Measurements from ENCODE around the gene SNX25.

The SNX25 gene

GRCh38 chr4:185243879-185244278, 34.5 kb downstream of the SNX25 start:
- no peak for DNase-seq (ENCODE audit: low read depth, low spot score)
- H3K4me1 ChIP-seq (ENCODE audit: insufficient read depth, insufficient read length): no peaks in the 10 kb centered on the region
- peaks cover 3% of the 10 kb centered on the region; the same call in 1 of the 2 replicates for H3K9me3 ChIP-seq (ENCODE audit: insufficient read depth, low read length)
- no peaks in the 10 kb centered on the region for H3K36me3 ChIP-seq (ENCODE audit: insufficient read depth, insufficient read length, low read length)
- no peak overlapping the region for H3K4me3 ChIP-seq (ENCODE audit: insufficient read length, low read depth)
- no peaks in the 10 kb centered on the region for H3K27me3 ChIP-seq (ENCODE audit: insufficient read depth, insufficient read length)
- TF ChIP-seq ZNF274 (IDR thresholded peaks at IDR 0.05; ENCODE audit: low read depth, low read length) (no peak), SUZ12 (IDR thresholded peaks at IDR 0.05; ENCODE audit: extremely low read depth, insufficient read depth, insufficient read length) (no peak)
- no peak overlapping the region for H3K9ac ChIP-seq (ENCODE audit: insufficient read length, low read depth)

- H3K9ac ChIP-seq (ENCODE audit: insufficient read length, low read depth): no peak overlapping the region
- no peak for TF ChIP-seq SUZ12 (IDR thresholded peaks at IDR 0.05; ENCODE audit: extremely low read depth, insufficient read depth, insufficient read length)
- no peak for TF ChIP-seq ZNF274 (IDR thresholded peaks at IDR 0.05; ENCODE audit: low read depth, low read length)
- no peak for TF ChIP-seq YY1 (IDR thresholded peaks at IDR 0.05; ENCODE audit: insufficient read depth, insufficient read length)
- H3K9me3 ChIP-seq (ENCODE audit: insufficient read depth, low read length): no peaks in the 10 kb centered on the region
- DNase-seq (ENCODE audit: low read depth, low spot score): no peak
- no peaks in the 10 kb centered on the region for H3K4me1 ChIP-seq (ENCODE audit: insufficient read depth, insufficient read length)
- no peaks in the 10 kb centered on the region for H3K27me3 ChIP-seq (ENCODE audit: insufficient read depth, insufficient read length)
- no peaks in the 10 kb centered on the region for H3K36me3 ChIP-seq (ENCODE audit: insufficient read depth, insufficient read length, low read length)
- H3K4me3 ChIP-seq (ENCODE audit: insufficient read length, low read depth): no peak overlapping the region
Measured at GRCh38 chr4:185244763-185245162, 35.4 kb downstream of the SNX25 start.

- no peak for DNase-seq (ENCODE audit: low read depth, low spot score)
- no peak overlapping the region for H3K9ac ChIP-seq (ENCODE audit: insufficient read length, low read depth)
Measured at GRCh38 chr4:185246453-185246852, 37.1 kb downstream of the SNX25 start.

GRCh38 chr4:185247151-185247550, 37.8 kb downstream of the SNX25 start:
- TF ChIP-seq SUZ12 (IDR thresholded peaks at IDR 0.05; ENCODE audit: extremely low read depth, insufficient read depth, insufficient read length) (no peak), YY1 (IDR thresholded peaks at IDR 0.05; ENCODE audit: insufficient read depth, insufficient read length) (no peak), ZNF274 (IDR thresholded peaks at IDR 0.05; ENCODE audit: low read depth, low read length) (no peak)
- H3K4me3 ChIP-seq (ENCODE audit: insufficient read length, low read depth): no peak overlapping the region
- H3K4me1 ChIP-seq (ENCODE audit: insufficient read depth, insufficient read length): no peaks in the 10 kb centered on the region
- H3K9ac ChIP-seq (ENCODE audit: insufficient read length, low read depth): no peak overlapping the region
- H3K9me3 ChIP-seq (ENCODE audit: insufficient read depth, low read length): no peaks in the 10 kb centered on the region
- DNase-seq (ENCODE audit: low read depth, low spot score): no peak
- H3K36me3 ChIP-seq (ENCODE audit: insufficient read depth, insufficient read length, low read length): no peaks in the 10 kb centered on the region
- no peaks in the 10 kb centered on the region for H3K27me3 ChIP-seq (ENCODE audit: insufficient read depth, insufficient read length)

More at GRCh38 chr4:185246453-185246852, 37.1 kb downstream of the SNX25 start:
- Histone ChIP-seq H3K4me3 (ENCODE audit: insufficient read length, low read depth) (no peak overlapping the region), H3K36me3 (ENCODE audit: insufficient read depth, insufficient read length, low read length) (no peaks in the 10 kb centered on the region), H3K27me3 (ENCODE audit: insufficient read depth, insufficient read length) (no peaks in the 10 kb centered on the region), H3K4me1 (ENCODE audit: insufficient read depth, insufficient read length) (no peaks in the 10 kb centered on the region), H3K9me3 (ENCODE audit: insufficient read depth, low read length) (no peaks in the 10 kb centered on the region)
- TF ChIP-seq SUZ12 (IDR thresholded peaks at IDR 0.05; ENCODE audit: extremely low read depth, insufficient read depth, insufficient read length): no peak
- TF ChIP-seq ZNF274 (IDR thresholded peaks at IDR 0.05; ENCODE audit: low read depth, low read length): no peak
- TF ChIP-seq YY1 (IDR thresholded peaks at IDR 0.05; ENCODE audit: insufficient read depth, insufficient read length): no peak

GRCh38 chr4:185248393-185249039, 39.1 kb downstream of the SNX25 start:
- Histone ChIP-seq H3K9me3 (ENCODE audit: insufficient read depth, low read length) (no peaks in the 10 kb centered on the region), H3K36me3 (ENCODE audit: insufficient read depth, insufficient read length, low read length) (no peaks in the 10 kb centered on the region), H3K9ac (ENCODE audit: insufficient read length, low read depth) (no peak overlapping the region), H3K4me1 (ENCODE audit: insufficient read depth, insufficient read length) (no peaks in the 10 kb centered on the region), H3K4me3 (ENCODE audit: insufficient read length, low read depth) (no peak overlapping the region), H3K27me3 (ENCODE audit: insufficient read depth, insufficient read length) (no peaks in the 10 kb centered on the region)
- TF ChIP-seq SUZ12 (IDR thresholded peaks at IDR 0.05; ENCODE audit: extremely low read depth, insufficient read depth, insufficient read length) (no peak), YY1 (IDR thresholded peaks at IDR 0.05; ENCODE audit: insufficient read depth, insufficient read length) (no peak), ZNF274 (IDR thresholded peaks at IDR 0.05; ENCODE audit: low read depth, low read length) (no peak)
- DNase-seq (ENCODE audit: low read depth, low spot score): no peak

- Histone ChIP-seq H3K4me3 (ENCODE audit: insufficient read length, low read depth) (no peak overlapping the region), H3K9me3 (ENCODE audit: insufficient read depth, low read length) (no peaks in the 10 kb centered on the region), H3K27me3 (ENCODE audit: insufficient read depth, insufficient read length) (no peaks in the 10 kb centered on the region), H3K36me3 (ENCODE audit: insufficient read depth, insufficient read length, low read length) (no peaks in the 10 kb centered on the region), H3K9ac (ENCODE audit: insufficient read length, low read depth) (no peak overlapping the region), H3K4me1 (ENCODE audit: insufficient read depth, insufficient read length) (no peaks in the 10 kb centered on the region)
- no peak for DNase-seq (ENCODE audit: low read depth, low spot score)
- no peak for TF ChIP-seq YY1 (IDR thresholded peaks at IDR 0.05; ENCODE audit: insufficient read depth, insufficient read length)
Measured at GRCh38 chr4:185249105-185249504, 39.7 kb downstream of the SNX25 start.

- no peak overlapping the region for H3K4me3 ChIP-seq (ENCODE audit: insufficient read length, low read depth)
- no peaks in the 10 kb centered on the region for H3K36me3 ChIP-seq (ENCODE audit: insufficient read depth, insufficient read length, low read length)
- H3K9me3 ChIP-seq (ENCODE audit: insufficient read depth, low read length): no peaks in the 10 kb centered on the region
- DNase-seq (ENCODE audit: low read depth, low spot score): no peak
- no peaks in the 10 kb centered on the region for H3K27me3 ChIP-seq (ENCODE audit: insufficient read depth, insufficient read length)
- no peak for TF ChIP-seq ZNF274 (IDR thresholded peaks at IDR 0.05; ENCODE audit: low read depth, low read length)
- no peak for TF ChIP-seq SUZ12 (IDR thresholded peaks at IDR 0.05; ENCODE audit: extremely low read depth, insufficient read depth, insufficient read length)
- no peak for TF ChIP-seq YY1 (IDR thresholded peaks at IDR 0.05; ENCODE audit: insufficient read depth, insufficient read length)
- H3K4me1 ChIP-seq (ENCODE audit: insufficient read depth, insufficient read length): no peaks in the 10 kb centered on the region
- no peak overlapping the region for H3K9ac ChIP-seq (ENCODE audit: insufficient read length, low read depth)
Measured at GRCh38 chr4:185254434-185254833, 45.0 kb downstream of the SNX25 start.

Measured in NT2/D1 (cell line).